Glomerular visceral epithelial cell (primary cell): ENCODE measurements around the gene FOXO1.

Experiments
- DNase-seq: peaks from one replicate; pipeline ENCODE4 v3.0.0-alpha.2; 2016; ENCODE audit errors: extremely low spot score

FOXO1 gene

DNA sequence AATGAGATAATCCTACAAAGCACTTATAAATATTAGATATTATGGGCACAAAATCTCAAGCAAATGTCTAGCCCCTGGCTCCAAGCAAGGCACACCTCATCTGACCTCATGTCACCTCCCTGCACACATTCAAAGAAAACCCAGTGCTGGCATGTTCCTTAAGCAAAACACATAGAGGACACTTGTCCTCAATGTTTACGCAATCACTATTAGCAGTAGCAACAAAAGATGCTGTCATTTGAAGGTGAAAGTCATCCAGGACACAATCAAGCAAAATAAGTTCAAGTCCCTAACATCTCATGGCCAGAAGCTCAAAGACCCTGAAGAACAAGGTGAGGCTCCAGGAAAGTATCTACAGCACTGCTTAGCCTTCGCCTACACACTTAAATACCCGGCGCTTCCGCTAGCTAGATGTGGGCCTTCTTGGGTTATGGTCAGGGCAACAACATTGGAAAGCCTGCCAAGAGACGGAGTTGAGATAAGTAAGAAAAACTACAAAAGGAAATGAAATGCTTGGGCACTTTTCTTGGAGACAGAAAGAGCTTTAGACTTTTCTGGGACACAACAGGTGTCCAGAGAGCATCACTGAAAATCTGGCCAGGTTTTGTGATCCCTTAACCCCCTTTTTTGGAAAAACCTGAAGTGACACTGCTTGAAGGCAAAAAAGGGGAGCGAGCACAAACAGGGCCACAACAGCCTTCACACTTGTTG is 85.7 kb downstream of the FOXO1 start:
- DNase-seq = no peak

GRCh38 chr13:40579535-40579934 is 86.9 kb downstream of the FOXO1 start:
- no peak for DNase-seq

GRCh38 chr13:40578055-40578454 is 88.4 kb downstream of the FOXO1 start:
- DNase-seq = peak; percentile 14

GRCh38 chr13:40576369-40576768 is 90.1 kb downstream of the FOXO1 start:
- DNase-seq = no peak

DNA sequence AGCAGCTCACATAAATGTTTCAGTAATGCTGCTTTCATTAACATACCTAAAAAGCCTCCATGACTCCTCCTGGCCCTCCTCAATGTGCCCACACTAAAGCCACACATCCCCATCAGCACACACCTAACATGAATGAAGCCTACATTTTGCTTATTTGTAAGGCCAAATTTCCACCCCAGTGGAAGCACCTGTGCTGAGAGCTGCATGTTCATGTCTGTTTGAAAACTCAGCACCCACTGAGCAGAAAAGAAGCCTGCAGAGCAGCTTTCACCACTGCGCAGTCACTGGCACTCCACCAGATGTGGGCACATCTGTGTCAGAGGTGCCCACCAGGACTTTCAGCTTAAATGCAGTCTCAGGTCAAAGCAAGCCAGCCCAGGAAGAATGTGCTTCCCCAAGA is 93.5 kb downstream of the FOXO1 start:
- DNase-seq = no peak

- no peak for DNase-seq
Observed at GRCh38 chr13:40571338-40571963, 95.0 kb downstream of the FOXO1 start.

DNA sequence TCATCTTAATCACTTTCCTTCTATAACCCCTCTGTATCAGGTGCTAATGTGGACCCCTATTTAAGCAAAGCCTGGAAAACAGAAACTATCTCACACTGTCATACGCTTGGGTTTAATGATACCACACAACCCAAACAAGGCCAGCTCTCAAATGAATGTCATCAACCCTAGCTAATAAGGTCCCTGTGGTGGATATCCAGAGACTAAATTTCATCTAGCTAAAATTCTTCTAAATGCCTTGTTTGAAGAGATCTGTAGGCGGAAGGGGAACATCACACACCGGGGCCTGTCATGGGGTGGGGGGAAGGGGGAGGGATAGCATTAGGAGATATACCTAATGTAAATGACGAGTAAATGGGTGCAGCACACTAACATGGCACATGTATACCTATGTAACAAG is 95.5 kb downstream of the FOXO1 start:
- no peak for DNase-seq

DNA sequence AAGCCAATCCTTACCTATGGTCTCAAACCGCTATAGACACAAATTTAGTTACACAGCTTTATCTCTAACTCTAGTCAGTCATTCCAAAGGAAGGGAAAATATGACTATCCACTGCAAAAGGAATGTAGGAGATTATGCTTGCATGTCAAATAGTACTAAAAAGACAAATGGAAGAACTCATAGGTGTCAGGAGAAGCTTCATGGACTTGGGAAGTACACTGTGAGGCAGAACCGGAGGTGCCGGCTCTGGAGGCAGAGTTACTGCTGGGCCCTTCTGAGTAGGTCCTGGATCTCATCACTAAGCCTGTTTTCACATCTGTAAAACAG is 97.5 kb downstream of the FOXO1 start:
- DNase-seq = no peak

GRCh38 chr13:40568246-40569023 is 98.0 kb downstream of the FOXO1 start:
- DNase-seq = no peak

- no peak for DNase-seq
Observed at GRCh38 chr13:40566811-40567210, 99.6 kb downstream of the FOXO1 start.

GRCh38 chr13:40565282-40566148 is 100.9 kb downstream of the FOXO1 start:
- DNase-seq = peak; percentile 51

DNA sequence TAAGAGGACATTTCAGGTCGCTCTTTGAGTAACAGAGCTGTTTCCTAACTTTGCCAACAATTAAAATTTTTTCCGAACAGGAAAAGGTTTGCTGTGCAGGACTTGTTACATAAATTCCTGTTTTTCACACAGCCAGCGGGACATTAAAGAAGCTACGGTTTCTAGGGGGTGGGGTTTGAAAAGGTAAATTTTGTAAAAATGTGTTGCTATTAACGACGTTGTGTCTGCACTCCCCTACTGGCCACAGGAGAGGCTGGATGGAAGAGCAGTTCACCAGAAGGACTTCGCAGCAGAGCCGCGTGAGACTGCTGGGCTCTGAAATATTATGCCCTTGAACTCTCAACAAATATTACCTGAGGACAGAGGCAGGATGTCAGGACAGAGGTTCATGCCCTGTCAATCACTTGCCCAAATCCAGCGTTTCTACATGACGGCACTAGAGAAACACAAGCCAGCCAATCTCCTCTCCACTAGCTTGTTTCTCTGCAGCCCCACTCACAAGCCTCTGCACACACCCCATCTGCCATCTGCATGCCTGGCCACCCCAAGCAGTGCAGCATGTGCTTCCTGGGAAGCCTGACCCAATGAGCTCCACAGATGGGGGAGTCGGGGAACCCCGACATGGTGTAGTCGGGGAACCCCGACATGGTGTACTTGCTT is 102.0 kb downstream of the FOXO1 start:
- no peak for DNase-seq

- DNase-seq = no peak
Observed at GRCh38 chr13:40563350-40564125, 102.9 kb downstream of the FOXO1 start.

GRCh38 chr13:40562975-40563349 is 103.5 kb downstream of the FOXO1 start:
- peak; percentile 92 for DNase-seq

GRCh38 chr13:40559915-40560314 is 106.5 kb downstream of the FOXO1 start:
- DNase-seq = no peak

DNA sequence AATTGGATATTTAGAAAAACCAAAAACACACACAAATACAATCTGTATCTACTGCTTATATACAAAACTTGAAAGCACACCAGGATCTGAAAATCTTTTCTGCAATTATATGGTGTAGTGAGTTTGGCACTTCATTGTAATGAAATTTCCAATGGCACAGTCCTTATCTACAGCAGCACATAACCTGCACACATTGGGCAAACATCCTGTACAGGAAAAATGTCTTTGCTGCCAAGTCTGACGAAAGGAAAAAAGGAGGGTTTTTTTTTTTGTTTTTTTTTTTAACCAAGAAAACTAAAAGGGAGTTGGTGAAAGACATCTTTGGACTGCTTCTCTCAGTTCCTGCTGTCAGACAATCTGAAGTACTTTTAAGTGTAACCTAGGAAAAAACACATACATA is 107.8 kb downstream of the FOXO1 start:
- no peak for DNase-seq

DNA sequence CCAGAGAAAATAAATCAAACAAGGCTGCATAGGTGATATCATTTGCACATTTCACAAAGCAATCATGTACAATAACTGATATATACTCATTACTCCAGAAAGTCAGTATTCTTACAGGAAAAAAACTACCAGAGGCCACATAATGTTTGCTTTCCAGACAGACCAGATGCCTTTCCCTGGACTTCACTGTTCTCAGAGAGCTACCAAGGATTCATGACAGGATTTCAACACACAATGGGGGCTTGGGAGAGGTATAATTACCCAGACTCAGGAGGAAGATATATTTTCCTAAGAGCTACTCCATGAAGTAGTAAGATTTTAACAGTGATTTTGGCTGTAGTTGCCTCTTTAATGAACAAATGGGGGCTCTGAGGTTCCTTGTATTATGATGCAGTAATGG is 110.0 kb downstream of the FOXO1 start:
- DNase-seq = no peak

DNA sequence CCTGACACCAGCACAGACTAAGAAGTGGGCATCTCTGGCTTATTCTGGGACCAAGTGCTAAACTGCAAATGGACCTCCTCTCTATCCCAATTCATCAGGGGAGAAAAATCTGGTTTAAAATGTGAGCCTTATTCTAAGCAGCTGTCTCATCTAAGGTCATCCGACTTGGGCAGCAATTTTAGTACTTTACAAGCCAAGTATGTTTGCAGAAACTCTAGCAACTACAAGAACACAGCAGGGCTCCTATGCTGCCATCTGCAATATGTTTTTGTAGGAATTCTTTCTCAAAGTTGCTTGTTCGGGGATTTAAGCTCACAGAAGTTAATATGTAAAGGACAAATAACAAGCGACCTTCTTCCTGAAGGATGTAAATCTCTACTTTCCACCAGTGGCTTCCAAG is 113.1 kb downstream of the FOXO1 start:
- DNase-seq = no peak

- no peak for DNase-seq
Observed at GRCh38 chr13:40552895-40553294, 113.5 kb downstream of the FOXO1 start.

GRCh38 chr13:40550130-40550529 is 116.3 kb downstream of the FOXO1 start:
- no peak for DNase-seq
